Epithelial cell of prostate (primary cell): ENCODE measurements around the gene AAK1.
"Not testable (repeated sequence)": the region's sequence is repeated elsewhere in the genome, so short reads cannot be mapped to it uniquely, and the experiment has no call there.

ENCODE experiments used
- DNase-seq: peaks from one replicate; pipeline ENCODE4 v3.0.0-alpha.2; 2011; ENCODE audit warnings: low read depth, low spot score
- H3K27ac ChIP-seq: fragments of 450-650 bp; 2 replicates; pipeline ENCODE4 v1.5.1; 2017; ENCODE audit warnings: mild to moderate bottlenecking

Gene AAK1

GRCh38 chr2:69629921-69630608, 13.5 kb downstream of the AAK1 start:
- DNase-seq: no peak
- H3K27ac ChIP-seq: no peak overlapping the region

DNA sequence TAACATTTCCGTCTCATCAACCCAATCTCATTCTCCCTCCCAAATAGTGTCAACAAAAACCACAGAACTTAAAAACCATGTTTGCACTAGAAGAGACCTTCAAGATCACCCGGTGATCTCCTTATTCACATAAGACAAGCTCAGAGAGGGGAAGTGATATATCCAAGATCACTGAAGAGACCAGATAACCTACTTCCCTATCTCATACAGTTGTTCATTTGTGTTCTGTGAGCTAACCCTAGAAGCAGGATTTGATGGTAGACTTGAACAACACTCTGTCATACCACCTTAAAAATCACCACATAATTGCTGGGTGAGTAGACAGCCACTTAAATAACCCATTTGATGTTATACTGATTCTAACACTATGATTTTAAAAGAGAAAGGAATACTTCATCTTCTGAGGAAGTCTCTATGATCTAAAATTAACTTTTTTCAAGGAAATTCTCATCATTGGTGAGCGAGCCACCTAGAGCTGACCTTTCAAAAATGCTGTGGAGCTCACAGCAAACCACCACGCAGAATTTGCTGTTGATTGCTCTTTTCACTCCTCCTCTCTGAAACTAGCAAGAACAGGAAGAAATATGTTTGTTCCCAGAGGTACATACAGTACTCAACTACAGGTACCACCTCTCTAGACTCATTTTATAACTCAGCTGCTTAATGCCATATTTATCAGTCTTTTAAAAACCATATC, 15.1 kb downstream of the AAK1 start:
- DNase-seq: no peak
- H3K27ac ChIP-seq: no peak overlapping the region

DNA sequence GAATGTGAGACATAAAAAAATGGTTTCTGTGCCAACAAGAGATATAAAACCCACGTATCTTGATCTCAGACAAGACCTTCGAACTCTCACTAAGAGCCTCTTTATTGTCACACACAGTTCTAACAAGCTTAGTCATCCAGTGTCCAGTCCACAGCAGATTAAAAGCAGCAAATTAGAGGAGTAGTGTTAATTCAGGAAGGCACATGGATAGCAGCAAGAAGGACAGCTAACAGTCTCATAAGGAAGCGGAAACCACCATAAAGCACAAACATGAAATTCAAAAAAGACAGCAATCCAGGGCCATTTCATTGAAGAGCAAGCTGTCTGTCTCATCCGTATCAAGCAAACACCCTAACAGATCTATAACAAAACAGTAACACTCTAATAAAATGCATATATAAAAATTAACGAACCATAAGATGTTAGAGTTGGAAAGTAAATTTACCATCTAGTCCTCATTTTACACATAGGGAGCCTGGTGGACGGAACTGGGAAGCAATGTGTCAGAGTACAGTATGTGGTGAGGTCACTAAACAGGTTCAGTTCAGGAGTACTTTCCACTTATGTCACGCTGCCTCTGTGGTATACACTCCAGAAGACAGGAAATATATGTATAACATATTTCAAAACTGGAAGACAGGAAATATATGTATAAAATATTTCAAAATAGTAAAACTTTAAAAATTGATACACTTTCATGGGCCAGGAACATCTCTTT, 18.3 kb downstream of the AAK1 start:
- H3K27ac ChIP-seq: no peak overlapping the region
- no peak for DNase-seq

- no peak overlapping the region for H3K27ac ChIP-seq
- no peak for DNase-seq
These were observed 18.9 kb downstream of the AAK1 start for GRCh38 chr2:69624611-69625010.

DNA sequence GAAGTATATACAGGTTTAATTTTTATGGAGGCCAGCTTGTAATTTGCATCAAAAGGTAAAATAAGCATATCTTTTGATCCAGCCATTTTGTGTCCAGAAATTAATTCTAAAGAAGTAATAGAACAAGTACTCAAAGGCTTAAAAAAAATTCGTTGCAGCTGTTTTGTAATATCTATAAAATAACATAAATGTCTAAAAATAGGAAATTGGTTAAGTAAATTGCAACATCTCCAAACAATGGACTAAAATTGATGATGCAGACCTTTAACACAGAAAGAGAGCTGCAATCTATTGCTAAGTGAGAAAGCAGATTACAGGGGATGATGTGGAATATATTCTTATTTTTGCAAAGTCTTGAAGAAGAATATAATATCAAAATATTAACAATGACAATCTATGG, 19.4 kb downstream of the AAK1 start:
- no peak for DNase-seq
- H3K27ac ChIP-seq: no peak overlapping the region

- no peak for DNase-seq
- no peak overlapping the region for H3K27ac ChIP-seq
These were observed 20.3 kb downstream of the AAK1 start for GRCh38 chr2:69623236-69623635.

GRCh38 chr2:69622805-69623204, 20.7 kb downstream of the AAK1 start:
- not testable (repeated sequence) for DNase-seq

GRCh38 chr2:69622017-69622540, 21.5 kb downstream of the AAK1 start:
- H3K27ac ChIP-seq, DNase-seq: not testable (repeated sequence)

More at GRCh38 chr2:69622805-69623204, 20.7 kb downstream of the AAK1 start:
- H3K27ac ChIP-seq: not testable (repeated sequence)

DNA sequence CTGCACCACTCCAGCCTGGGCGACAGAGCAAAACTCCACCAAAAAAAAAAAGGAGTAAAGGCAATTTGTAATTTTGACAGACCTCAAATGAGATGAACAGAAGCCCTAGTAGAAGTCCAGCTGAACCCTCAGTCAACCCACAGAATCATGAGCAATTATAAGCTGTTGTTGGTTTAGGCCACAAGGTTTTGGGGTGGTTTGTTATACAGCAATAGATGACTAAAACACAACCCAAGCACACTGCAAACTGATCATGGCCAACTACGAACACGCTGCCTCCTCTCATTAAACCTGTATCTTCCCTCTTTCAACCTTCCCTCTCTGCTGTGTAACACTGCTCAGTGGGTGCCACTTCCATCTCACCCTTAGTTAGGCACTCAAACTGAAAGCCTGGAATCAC, 22.1 kb downstream of the AAK1 start:
- DNase-seq: no peak

DNA sequence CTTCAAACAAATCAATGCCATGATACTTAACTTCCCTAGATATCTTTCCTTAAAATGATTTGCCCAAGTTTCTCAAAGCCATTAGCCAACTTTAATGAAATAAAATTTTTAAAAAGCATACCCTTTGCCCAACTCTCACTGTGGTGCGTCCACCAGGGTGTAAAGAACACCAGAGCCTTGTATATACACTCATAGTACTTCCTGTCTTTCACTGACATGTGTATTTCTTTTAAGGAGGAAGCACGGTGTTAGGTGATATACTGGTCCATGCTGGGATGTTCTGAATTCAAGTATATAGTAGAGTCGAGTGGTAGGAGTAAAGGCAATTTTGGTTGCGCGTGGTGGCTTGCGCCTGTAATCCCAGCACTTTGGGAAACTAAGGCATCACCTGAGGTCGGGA, 22.7 kb downstream of the AAK1 start:
- no peak for DNase-seq
- H3K27ac ChIP-seq: no peak overlapping the region

More for the DNA sequence above, 22.1 kb downstream of the AAK1 start:
- H3K27ac ChIP-seq: no peak overlapping the region

- no peak for DNase-seq
- no peak overlapping the region for H3K27ac ChIP-seq
These were observed 23.8 kb downstream of the AAK1 start for GRCh38 chr2:69619725-69620124.

GRCh38 chr2:69618362-69618761, 25.2 kb downstream of the AAK1 start:
- DNase-seq: no peak
- no peak overlapping the region for H3K27ac ChIP-seq

DNA sequence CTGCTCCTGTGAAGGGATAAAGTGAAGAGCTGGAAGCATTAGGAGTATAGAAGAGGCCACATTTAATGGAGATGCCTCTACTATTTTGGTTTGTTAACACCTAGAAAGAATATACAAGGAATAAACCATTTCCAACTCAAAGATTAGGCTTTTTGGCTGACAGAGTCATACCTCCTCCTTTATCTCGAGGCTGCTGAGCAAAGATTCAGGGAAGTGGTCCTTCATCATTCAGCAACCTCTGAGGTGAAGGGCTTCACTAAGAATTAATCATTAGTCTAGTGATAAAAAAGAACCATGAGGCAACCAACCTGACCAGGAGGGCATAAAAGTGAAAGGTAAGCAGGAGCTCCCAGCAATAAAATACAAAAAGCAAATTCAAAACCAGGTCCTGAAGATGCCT, 25.8 kb downstream of the AAK1 start:
- DNase-seq: no peak
- no peak overlapping the region for H3K27ac ChIP-seq

- no peak for DNase-seq
- H3K27ac ChIP-seq: no peak overlapping the region
These were observed 26.8 kb downstream of the AAK1 start for GRCh38 chr2:69616755-69617154.

DNA sequence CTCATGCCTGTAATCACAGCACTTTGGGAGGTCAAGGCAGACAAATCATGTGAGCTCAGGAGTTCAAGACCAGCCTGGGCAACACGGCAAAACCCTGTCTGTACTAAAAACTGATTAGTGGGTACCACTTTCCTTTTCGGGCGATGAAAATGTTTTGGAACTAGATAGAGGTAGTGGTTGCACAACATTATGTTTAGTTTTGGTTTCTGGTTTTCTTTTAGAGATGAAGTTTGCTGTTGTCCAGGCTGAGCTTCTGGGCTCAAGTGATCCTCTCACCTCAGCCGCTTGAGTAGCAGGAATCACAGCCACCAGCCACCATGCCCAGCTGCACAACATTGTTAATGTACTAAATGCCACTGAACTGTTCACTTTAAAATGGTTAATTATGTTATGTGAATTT, 27.6 kb downstream of the AAK1 start:
- no peak for DNase-seq

GRCh38 chr2:69615078-69615625, 28.4 kb downstream of the AAK1 start:
- no peak for DNase-seq
- H3K27ac ChIP-seq: no peak overlapping the region

More for the DNA sequence above, 27.6 kb downstream of the AAK1 start:
- H3K27ac ChIP-seq: no peak overlapping the region

DNA sequence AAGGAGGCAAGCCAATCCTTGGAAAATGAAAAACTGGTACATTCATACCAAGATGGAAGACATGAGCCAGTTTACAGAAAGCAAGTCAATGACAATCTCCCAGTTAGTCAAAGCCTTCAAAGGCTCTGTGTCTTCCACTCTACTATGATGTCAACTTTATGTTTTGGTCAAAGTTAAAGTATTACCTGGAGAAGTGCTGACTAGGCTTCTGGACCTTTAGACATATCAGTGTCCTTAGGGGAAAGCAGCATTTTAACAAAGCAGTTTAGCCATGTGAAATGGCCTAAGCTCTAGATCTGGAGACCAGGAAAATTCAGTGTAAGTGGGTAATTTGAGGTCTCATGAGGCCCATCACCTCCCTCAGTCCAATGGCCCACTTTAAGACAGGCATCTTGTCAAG, 30.8 kb downstream of the AAK1 start:
- H3K27ac ChIP-seq: no peak overlapping the region
- DNase-seq: no peak

- H3K27ac ChIP-seq: no peak overlapping the region
- DNase-seq: no peak
These were observed 31.3 kb downstream of the AAK1 start for GRCh38 chr2:69612200-69612599.

GRCh38 chr2:69608109-69608508, 35.4 kb downstream of the AAK1 start:
- no peak overlapping the region for H3K27ac ChIP-seq
- DNase-seq: no peak

- not testable (repeated sequence) for H3K27ac ChIP-seq, DNase-seq
These were observed 36.8 kb downstream of the AAK1 start for GRCh38 chr2:69606771-69607170.

- H3K27ac ChIP-seq: no peak overlapping the region
- DNase-seq: no peak
These were observed 38.3 kb downstream of the AAK1 start for GRCh38 chr2:69605284-69605683.
